HG03439 (cell line): ENCODE results near the gene LNX1.

Source experiments
- ATAC-seq: cut with Tn5 transposase; IDR thresholded peaks from one replicate; pipeline ENCODE4 v1.9.1; 2021; ENCODE audit warnings: mild to moderate bottlenecking, moderate library complexity; ENCODE audit not compliant: unreplicated experiment

LNX1 gene

GRCh38 chr4:53591372-53591892 is at the start of gene LNX1:
Gene LNX1, minus strand, starts transcription at chr4:53591486. Its CDS starts 17,484 bp downstream, at chr4:53574002.
- no peak for ATAC-seq

GRCh38 chr4:53640576-53641453 is 49.5 kb upstream of the LNX1 start:
- ATAC-seq = no peak

- ATAC-seq = no peak
These were observed 47.6 kb upstream of the LNX1 start for GRCh38 chr4:53638919-53639318.

GRCh38 chr4:53637348-53637747 is 46.1 kb upstream of the LNX1 start:
- no peak for ATAC-seq

- no peak for ATAC-seq
These were observed 44.6 kb upstream of the LNX1 start for GRCh38 chr4:53635697-53636483.

GRCh38 chr4:53633608-53634007 is 42.3 kb upstream of the LNX1 start:
- ATAC-seq = no peak

GRCh38 chr4:53629296-53629695 is 38.0 kb upstream of the LNX1 start:
- no peak for ATAC-seq

GRCh38 chr4:53626491-53626890 is 35.2 kb upstream of the LNX1 start:
- no peak for ATAC-seq

GRCh38 chr4:53625888-53626287 is 34.6 kb upstream of the LNX1 start:
- no peak for ATAC-seq

- ATAC-seq = no peak
These were observed 31.5 kb upstream of the LNX1 start for GRCh38 chr4:53622739-53623151.

- no peak for ATAC-seq
These were observed 29.7 kb upstream of the LNX1 start for GRCh38 chr4:53620956-53621355.

- ATAC-seq = no peak
These were observed 28.1 kb upstream of the LNX1 start for GRCh38 chr4:53619431-53619830.

- ATAC-seq = no peak
These were observed 27.0 kb upstream of the LNX1 start for GRCh38 chr4:53618321-53618720.

GRCh38 chr4:53617101-53617680 is 25.9 kb upstream of the LNX1 start:
- no peak for ATAC-seq

- no peak for ATAC-seq
These were observed 24.9 kb upstream of the LNX1 start for GRCh38 chr4:53616219-53616618.

GRCh38 chr4:53614591-53614990 is 23.3 kb upstream of the LNX1 start:
- no peak for ATAC-seq

GRCh38 chr4:53613428-53613827 is 22.1 kb upstream of the LNX1 start:
- ATAC-seq = no peak

- ATAC-seq = no peak
These were observed 17.4 kb upstream of the LNX1 start for GRCh38 chr4:53608649-53609048.

- ATAC-seq = no peak
These were observed 17.0 kb upstream of the LNX1 start for GRCh38 chr4:53608242-53608641.

- no peak for ATAC-seq
These were observed 14.5 kb upstream of the LNX1 start for GRCh38 chr4:53605783-53606182.

- ATAC-seq = no peak
These were observed 11.1 kb upstream of the LNX1 start for GRCh38 chr4:53602390-53602789.
